Muscle layer of duodenum (tissue), 2 donors: ENCODE data around the gene MPV17L2.
"Not testable (repeated sequence)": the region's sequence is repeated elsewhere in the genome, so short reads cannot be mapped to it uniquely, and the experiment has no call there.

Source experiments
- H3K27ac ChIP-seq: one replicate; pipeline ENCODE4 v1.7.0; 2013; ENCODE audit warnings: mild to moderate bottlenecking, low read length
- H3K27me3 ChIP-seq: one replicate; pipeline ENCODE4 v1.7.0; 2013; ENCODE audit warnings: low read depth, mild to moderate bottlenecking, control low read depth, low read length
- H3K36me3 ChIP-seq, 2 donors: one replicate each; pipeline ENCODE4 v1.7.0; 2013; ENCODE audit warnings: low read length in 2 of 2, control low read depth in 1 of 2, mild to moderate bottlenecking in 1 of 2; ENCODE audit not compliant: insufficient read depth in 2 of 2, control insufficient read depth in 1 of 2
- H3K4me1 ChIP-seq, 2 donors: one replicate each; pipeline ENCODE4 v1.7.0; 2013; ENCODE audit warnings: low read length in 2 of 2, mild to moderate bottlenecking in 2 of 2, control low read depth in 1 of 2, moderate library complexity in 1 of 2; ENCODE audit not compliant: insufficient read depth in 2 of 2, control insufficient read depth in 1 of 2
- H3K4me3 ChIP-seq, 2 donors: one replicate each; pipeline ENCODE4 v1.7.0; 2013; ENCODE audit warnings: low read length in 2 of 2, low read depth in 1 of 2, mild to moderate bottlenecking in 1 of 2
- H3K9me3 ChIP-seq, 2 donors: one replicate each; pipeline ENCODE4 v1.7.0; 2013; ENCODE audit warnings: low read length in 2 of 2, control low read depth in 1 of 2, mild to moderate bottlenecking in 1 of 2; ENCODE audit not compliant: control insufficient read depth in 1 of 2
- donor health status: healthy.

Gene MPV17L2

DNA sequence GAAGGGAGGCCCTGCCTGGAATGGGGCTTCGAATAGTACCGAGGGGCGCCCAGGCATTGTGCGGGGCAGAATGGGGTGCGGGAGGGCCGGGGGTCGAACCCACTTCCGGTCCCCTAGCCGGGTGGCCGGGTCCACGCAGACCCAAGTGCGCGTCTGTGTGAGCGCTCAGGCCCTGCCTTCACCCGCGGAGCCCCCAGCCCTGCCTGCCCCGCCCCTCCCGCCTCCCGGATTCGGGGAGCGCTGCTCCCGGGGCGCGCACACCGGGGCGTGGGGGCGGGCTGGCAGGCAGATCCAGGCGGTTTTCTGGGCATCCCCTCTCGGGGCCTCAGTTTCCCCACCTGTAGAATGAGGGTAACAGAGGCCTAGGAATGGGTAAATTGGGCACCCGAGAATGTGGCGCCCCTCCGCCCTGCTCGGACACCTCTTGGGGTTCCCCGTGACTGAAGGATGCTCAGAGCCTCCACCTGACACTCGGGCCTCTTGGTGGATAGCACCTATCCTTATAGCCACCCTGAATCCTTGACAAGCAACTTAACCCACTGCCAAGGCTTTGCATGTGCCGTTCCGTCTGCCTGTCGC, 39.4 kb upstream of the MPV17L2 start:
- Histone ChIP-seq H3K4me1 (peaks cover 19 to 46% of the 10 kb centered on the region in 2 donors), H3K36me3 (peaks cover 0 to 10% of the 10 kb centered on the region in 2 donors), H3K27ac (peak overlapping the region; percentile 67)

GRCh38 chr19:18155095-18156087, 37.6 kb upstream of the MPV17L2 start:
- Histone ChIP-seq H3K4me1 (peaks cover 19 to 51% of the 10 kb centered on the region in 2 donors), H3K4me3 (no peak overlapping the region), H3K27me3 (no peaks in the 10 kb centered on the region), H3K9me3 (no peaks in the 10 kb centered on the region), H3K36me3 (peaks cover 0 to 10% of the 10 kb centered on the region in 2 donors), H3K27ac (no peak overlapping the region)

More for the DNA sequence above, 39.4 kb upstream of the MPV17L2 start:
- Histone ChIP-seq H3K9me3 (no peaks in the 10 kb centered on the region), H3K27me3 (no peaks in the 10 kb centered on the region), H3K4me3 (peak overlapping the region; percentile 64 to 88)

- H3K4me3 ChIP-seq = no peak overlapping the region
- no peaks in the 10 kb centered on the region for H3K27me3 ChIP-seq
- peaks cover 0 to 10% of the 10 kb centered on the region in 2 donors for H3K36me3 ChIP-seq
- no peaks in the 10 kb centered on the region for H3K9me3 ChIP-seq
- peaks cover 19 to 57% of the 10 kb centered on the region in 2 donors for H3K4me1 ChIP-seq
- H3K27ac ChIP-seq = peak overlapping the region; percentile 51
Measured at GRCh38 chr19:18156268-18156667, 36.8 kb upstream of the MPV17L2 start.

- Histone ChIP-seq H3K4me3 (peak overlapping the region in 1 of 2 donors; percentile 14), H3K4me1 (peaks cover 22 to 59% of the 10 kb centered on the region in 2 donors), H3K27me3 (no peaks in the 10 kb centered on the region), H3K36me3 (peaks cover 0 to 11% of the 10 kb centered on the region in 2 donors), H3K9me3 (no peaks in the 10 kb centered on the region), H3K27ac (peak overlapping the region; percentile 51)
Measured at GRCh38 chr19:18156841-18157464, 36.1 kb upstream of the MPV17L2 start.

DNA sequence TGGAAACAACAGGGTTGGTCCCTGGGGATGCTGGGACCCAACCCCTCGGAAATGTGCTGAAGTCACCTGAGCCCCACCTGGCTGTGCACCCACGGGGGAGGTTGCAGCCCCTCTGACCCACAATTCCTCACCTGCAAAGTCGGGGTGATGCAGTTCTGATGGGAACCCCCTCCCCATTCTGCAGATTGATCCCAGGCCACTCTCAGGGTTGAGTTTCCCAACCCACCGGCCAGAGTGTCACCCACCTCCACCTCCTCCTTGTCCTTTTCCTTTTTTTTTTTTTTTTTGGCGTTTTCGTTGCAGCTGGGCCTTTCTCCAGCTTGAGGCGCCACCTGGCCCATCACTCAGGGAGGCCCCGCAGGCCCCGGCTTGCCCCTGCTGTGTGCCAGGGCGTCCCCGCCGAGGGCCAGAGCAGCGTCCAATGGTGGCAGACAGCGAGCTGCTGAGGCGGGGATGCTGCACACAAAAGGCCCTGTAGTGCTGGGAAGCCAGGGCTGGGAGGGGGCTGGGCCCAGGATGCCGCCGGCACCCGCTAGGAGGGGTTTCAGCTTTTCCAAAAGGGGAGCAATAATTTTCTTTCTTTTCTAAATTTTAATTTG, 35.5 kb upstream of the MPV17L2 start:
- peaks cover 22 to 60% of the 10 kb centered on the region in 2 donors for H3K4me1 ChIP-seq
- peaks cover 0 to 12% of the 10 kb centered on the region in 2 donors for H3K36me3 ChIP-seq
- H3K4me3 ChIP-seq = peak overlapping the region in 1 of 2 donors; percentile 14
- H3K27me3 ChIP-seq = no peaks in the 10 kb centered on the region
- H3K9me3 ChIP-seq = no peaks in the 10 kb centered on the region
- peak overlapping the region; percentile 39 for H3K27ac ChIP-seq

- no peaks in the 10 kb centered on the region for H3K27me3 ChIP-seq
- no peak overlapping the region for H3K4me3 ChIP-seq
- peaks cover 22 to 60% of the 10 kb centered on the region in 2 donors for H3K4me1 ChIP-seq
- H3K27ac ChIP-seq = no peak overlapping the region
- H3K36me3 ChIP-seq = peaks cover 8 to 18% of the 10 kb centered on the region in 2 donors
- no peaks in the 10 kb centered on the region for H3K9me3 ChIP-seq
Measured at GRCh38 chr19:18158467-18158866, 34.6 kb upstream of the MPV17L2 start.

DNA sequence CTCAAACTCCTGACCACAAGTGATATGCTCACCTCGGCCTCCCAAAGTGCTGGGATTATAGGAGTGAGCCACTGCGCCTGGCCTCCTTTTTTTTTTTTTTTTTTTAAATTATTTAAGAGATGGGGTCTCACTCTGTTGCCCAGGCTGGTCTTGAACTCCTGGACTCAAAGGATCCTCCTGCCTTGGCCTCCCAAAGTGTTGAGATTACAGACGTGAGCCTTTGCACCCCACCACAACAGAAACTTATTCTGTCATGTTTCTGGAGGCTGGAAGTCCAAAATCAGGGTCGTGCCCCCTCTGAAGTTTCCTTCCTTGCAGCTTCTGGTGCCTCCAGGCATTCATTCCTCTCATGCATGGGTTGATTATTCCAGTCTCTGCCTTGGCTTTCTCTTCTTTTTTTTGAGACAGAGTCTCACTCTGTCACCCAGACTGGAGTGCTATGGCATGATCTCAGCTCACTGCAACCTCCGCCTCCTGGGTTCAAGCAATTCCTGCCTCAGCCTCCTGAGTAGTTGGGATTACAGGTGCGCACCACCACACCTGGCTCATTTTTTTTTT, 33.9 kb upstream of the MPV17L2 start:
- not testable (repeated sequence) for H3K27me3 ChIP-seq, H3K9me3 ChIP-seq, H3K27ac ChIP-seq, H3K4me3 ChIP-seq
- peaks cover 8 to 20% of the 10 kb centered on the region in 2 donors for H3K36me3 ChIP-seq
- peaks cover 19 to 55% of the 10 kb centered on the region in 2 donors for H3K4me1 ChIP-seq

- Histone ChIP-seq H3K4me3 (no peak overlapping the region), H3K36me3 (peaks cover 8 to 21% of the 10 kb centered on the region in 2 donors), H3K27me3 (no peaks in the 10 kb centered on the region), H3K27ac (no peak overlapping the region), H3K9me3 (no peaks in the 10 kb centered on the region), H3K4me1 (peaks cover 15 to 50% of the 10 kb centered on the region in 2 donors)
Measured at GRCh38 chr19:18159810-18160209, 33.2 kb upstream of the MPV17L2 start.

DNA sequence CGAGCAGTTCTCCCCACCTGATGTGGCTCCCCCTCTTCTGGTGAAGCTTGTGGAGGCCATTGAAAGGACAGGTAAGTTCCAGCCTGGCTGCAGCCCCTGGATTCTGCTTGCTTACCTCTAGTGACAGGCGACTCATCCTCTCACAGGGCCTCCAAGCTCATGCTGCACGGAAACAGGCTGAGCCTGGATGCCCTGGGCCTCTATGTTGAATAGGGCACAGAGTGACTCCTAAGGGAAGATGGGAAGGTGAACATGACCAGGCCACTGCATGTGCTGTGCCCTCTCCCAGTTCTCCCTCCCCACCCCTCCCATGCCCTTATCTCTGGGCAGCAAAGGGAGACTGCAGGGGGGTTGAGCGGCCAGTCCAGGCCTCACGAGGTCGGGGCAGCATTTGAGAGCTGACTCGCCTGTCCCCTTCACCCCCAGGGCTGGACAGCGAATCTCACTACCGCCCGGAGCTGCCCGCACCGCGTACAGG, 32.5 kb upstream of the MPV17L2 start:
- peak overlapping the region in 1 of 2 donors; percentile 20 for H3K4me3 ChIP-seq

DNA sequence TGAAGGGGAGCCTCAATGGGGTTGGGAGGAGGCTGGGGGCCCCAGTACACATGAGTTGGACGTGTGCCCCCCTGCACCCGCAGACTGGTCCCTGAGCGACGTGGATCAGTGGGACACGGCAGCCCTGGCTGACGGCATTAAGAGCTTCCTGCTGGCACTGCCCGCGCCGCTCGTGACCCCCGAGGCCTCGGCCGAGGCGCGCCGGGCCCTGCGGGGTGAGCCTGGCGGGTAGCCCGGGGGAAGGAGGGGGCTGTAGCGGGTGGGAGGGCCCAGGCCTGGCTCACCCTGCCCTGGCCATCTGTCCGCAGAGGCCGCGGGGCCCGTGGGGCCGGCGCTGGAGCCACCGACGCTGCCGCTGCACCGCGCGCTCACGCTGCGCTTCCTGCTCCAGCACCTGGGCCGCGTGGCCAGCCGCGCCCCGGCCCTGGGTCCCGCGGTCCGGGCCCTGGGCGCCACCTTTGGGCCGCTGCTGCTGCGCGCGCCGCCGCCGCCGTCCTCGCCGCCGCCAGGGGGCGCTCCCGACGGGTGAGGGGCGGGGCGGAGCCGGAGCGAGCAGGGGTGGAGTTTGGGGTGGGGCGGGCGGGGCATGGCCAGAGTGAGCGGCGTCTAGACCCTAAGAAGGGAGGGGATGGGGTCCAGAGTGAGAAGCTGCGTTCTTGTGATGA, 31.9 kb upstream of the MPV17L2 start:
- Histone ChIP-seq H3K4me1 (peaks cover 15 to 38% of the 10 kb centered on the region in 2 donors), H3K4me3 (peak overlapping the region in 1 of 2 donors; percentile 20), H3K9me3 (no peaks in the 10 kb centered on the region), H3K27ac (no peak overlapping the region), H3K36me3 (peaks cover 15 to 23% of the 10 kb centered on the region in 2 donors), H3K27me3 (no peaks in the 10 kb centered on the region)

More for the DNA sequence above, 32.5 kb upstream of the MPV17L2 start:
- Histone ChIP-seq H3K9me3 (no peaks in the 10 kb centered on the region), H3K36me3 (peaks cover 9 to 23% of the 10 kb centered on the region in 2 donors), H3K4me1 (peaks cover 15 to 44% of the 10 kb centered on the region in 2 donors), H3K27ac (no peak overlapping the region), H3K27me3 (no peaks in the 10 kb centered on the region)
